ENCODE measurements around the gene VCX3B.
"Not testable (repeated sequence)": the region's sequence is repeated elsewhere in the genome, so short reads cannot be mapped to it uniquely, and the experiment has no call there.

VCX3B gene

DNA sequence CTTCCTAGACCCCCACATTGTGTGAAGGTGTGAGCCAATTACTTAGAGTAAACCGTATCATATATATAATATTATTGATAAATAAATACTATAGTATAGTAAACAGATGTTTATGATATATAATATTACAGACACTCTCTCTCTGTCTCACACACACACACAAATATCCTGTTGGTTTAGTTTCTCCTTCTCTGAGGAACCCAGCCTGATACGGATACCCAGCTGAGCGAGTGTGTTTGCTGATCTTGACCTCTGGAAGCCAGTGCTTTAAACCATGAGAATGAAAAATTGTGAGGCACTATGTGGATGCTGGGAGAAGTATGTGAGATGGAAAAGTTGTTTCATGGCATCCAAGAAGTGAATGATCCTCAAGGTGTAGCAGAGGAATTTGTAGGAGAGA lies at the start of gene VCX3B:
Gene VCX3B, plus strand, starts transcription at position 301 of the 400 bp plus-strand sequence. CDS start 621 bp downstream, outside the sequence.
- not testable (repeated sequence) for FAIRE-seq; DNase-seq (ENCODE audit: insufficient read length, low spot score)

DNA sequence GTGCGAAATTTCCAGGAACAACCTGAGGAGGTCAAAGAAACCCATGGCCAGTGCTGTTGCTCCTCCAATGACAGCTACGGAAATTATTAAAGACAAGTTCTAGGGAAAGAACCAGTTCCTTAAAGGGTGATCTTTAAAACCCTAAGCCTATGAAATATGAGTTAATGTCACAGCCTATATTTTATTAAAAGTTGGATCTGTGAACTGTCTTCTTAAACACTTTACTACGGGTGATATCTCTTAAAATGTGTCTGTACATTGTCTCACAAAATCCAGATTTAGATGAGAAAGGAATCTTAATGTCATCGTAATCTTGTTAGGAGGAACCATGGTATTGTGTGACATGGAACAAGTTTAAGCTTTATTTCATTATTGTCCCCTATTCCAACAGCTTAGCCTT lies 46.3 kb upstream of the VCX3B start:
- TF ChIP-seq POLR2A (IDR thresholded peaks at IDR 0.05; ENCODE audit: low read depth, low read length), result no peak
- no peak for FAIRE-seq

GRCh38 chrX:8424912-8425311 lies 39.7 kb upstream of the VCX3B start:
- FAIRE-seq, result no peak
- TF ChIP-seq POLR2A (IDR thresholded peaks at IDR 0.05; ENCODE audit: low read depth, low read length), result no peak
- no peak for DNase-seq (ENCODE audit: insufficient read length, low spot score)

More for the DNA sequence above, 46.3 kb upstream of the VCX3B start:
- DNase-seq (ENCODE audit: insufficient read length, low spot score), result no peak

DNA sequence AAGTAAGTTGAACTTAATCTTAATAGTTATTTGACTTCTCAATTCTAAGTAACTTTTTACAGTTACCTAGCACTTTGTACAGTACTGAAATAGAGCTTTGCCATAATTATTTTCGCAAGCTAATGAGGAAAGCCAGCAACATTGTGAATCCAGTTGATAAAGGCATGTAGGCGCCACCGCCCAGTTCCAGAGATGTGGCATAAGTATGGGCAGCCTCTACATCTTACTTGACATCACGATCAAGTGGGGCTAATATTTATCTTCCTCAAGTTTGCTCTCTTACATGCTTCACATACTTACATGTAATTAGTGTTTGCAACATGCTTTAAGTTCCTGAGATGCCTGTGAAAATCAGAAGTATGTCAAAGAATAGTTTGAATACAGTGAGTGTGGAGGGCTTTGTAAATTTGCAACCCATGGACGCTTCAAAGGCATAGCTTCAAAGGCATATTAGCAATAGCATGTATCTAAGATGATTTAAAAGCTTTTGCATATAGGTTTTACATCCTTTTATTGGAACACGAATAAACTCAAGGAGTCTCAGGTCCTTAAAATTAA lies 34.9 kb upstream of the VCX3B start:
- no peak for TF ChIP-seq POLR2A (IDR thresholded peaks at IDR 0.05; ENCODE audit: low read depth, low read length)
- no peak for FAIRE-seq
- DNase-seq (ENCODE audit: insufficient read length, low spot score), result no peak

DNA sequence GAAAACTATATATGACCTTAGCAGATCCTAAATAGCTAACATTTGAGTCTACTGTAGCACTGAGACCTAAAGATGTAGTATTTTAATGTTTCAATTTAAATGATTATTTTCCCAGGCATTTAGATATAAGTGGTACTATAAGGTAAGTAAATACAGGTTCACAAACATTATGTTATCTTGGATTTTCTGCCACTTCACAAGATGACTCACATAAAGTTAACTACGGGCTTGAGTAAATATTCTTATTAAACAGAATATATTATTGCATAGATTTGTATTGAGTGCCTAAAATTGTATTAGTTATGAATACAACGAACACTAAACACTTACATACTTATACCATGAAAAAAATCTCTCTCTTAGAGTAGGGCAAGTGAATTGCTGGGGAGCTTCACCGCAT lies 34.2 kb upstream of the VCX3B start:
- no peak for DNase-seq (ENCODE audit: insufficient read length, low spot score)
- FAIRE-seq, result no peak
- no peak for TF ChIP-seq POLR2A (IDR thresholded peaks at IDR 0.05; ENCODE audit: low read depth, low read length)

GRCh38 chrX:8432396-8432795 lies 32.2 kb upstream of the VCX3B start:
- TF ChIP-seq POLR2A (IDR thresholded peaks at IDR 0.05; ENCODE audit: low read depth, low read length), result no peak
- DNase-seq (ENCODE audit: insufficient read length, low spot score) (no peak), FAIRE-seq (no peak)

DNA sequence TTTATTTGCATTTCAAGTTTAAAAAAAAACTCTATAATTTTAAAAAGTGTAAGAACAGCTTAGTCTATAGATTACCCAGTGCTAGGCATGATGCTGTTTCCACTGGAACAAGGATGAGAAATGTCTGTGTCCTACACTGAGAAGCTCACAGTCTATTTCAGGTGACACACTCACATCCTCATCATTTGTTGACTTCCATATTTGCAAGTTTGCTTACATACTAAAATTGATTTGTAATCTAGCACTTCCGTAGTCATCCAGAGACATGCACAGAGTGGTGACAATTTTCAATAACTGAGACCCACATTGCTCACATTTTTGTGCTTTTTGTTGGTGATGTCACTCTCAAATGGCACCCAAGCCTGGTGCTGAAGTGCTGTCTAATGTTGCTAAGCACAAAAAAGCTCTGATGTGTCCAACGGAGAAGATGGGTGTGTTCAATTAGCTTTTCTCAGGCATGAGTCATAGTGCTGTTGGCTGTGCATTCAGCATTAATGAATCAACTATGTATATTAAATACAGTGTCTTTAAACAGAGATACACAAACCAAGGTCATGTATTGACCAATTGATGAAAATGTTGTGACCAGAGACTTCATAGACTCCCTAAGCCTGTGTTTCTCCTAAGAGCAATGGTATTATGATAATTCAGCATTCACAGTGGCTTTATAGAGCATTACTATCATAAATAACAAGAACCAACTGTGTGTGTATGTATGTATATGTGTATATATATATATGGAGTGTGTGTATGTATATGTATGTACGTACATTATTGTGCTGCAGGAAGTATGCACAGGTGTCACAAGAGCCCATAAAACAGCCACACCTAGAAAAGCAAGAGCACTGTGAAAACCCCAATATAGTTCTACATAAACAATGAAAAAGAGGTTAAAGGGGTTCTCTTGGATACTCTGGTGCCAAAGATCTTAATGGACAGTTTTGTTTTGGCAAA lies 31.2 kb upstream of the VCX3B start:
- DNase-seq (ENCODE audit: insufficient read length, low spot score) (no peak), FAIRE-seq (no peak)

DNA sequence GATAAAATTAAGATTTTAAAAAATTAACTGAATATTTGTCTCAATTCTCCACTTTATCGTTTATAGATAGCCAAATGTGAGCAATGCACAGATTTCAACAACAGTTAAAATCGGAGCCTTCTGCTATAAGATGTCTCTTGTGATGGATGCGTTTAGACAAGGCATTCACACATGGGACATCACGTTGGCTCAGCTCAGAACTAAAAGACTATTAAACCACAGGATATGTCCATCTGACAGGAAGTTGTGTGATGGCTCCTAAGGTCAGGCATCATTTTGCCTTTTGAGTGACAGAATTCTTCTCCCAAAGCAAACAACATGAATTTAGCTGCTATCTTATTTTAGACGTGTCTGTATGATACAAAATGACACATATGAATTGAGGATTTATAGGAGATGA lies 17.3 kb upstream of the VCX3B start:
- FAIRE-seq (no peak), DNase-seq (ENCODE audit: insufficient read length, low spot score) (no peak)
- TF ChIP-seq POLR2A (IDR thresholded peaks at IDR 0.05; ENCODE audit: low read depth, low read length), result no peak

More for the DNA sequence above, 31.2 kb upstream of the VCX3B start:
- no peak for TF ChIP-seq POLR2A (IDR thresholded peaks at IDR 0.05; ENCODE audit: low read depth, low read length)

GRCh38 chrX:8452343-8452742 lies 12.3 kb upstream of the VCX3B start:
- FAIRE-seq; DNase-seq (ENCODE audit: insufficient read length, low spot score): not testable (repeated sequence)

- DNase-seq (ENCODE audit: insufficient read length, low spot score) (no peak), FAIRE-seq (no peak)
- TF ChIP-seq POLR2A (IDR thresholded peaks at IDR 0.05; ENCODE audit: low read depth, low read length), result no peak
Measured at GRCh38 chrX:8453611-8454010, 11.0 kb upstream of the VCX3B start.

- DNase-seq (ENCODE audit: insufficient read length, low spot score), result no peak
- no peak for TF ChIP-seq POLR2A (IDR thresholded peaks at IDR 0.05; ENCODE audit: low read depth, low read length)
- FAIRE-seq, result no peak
Measured at GRCh38 chrX:8455557-8455956, 9.1 kb upstream of the VCX3B start.

DNA sequence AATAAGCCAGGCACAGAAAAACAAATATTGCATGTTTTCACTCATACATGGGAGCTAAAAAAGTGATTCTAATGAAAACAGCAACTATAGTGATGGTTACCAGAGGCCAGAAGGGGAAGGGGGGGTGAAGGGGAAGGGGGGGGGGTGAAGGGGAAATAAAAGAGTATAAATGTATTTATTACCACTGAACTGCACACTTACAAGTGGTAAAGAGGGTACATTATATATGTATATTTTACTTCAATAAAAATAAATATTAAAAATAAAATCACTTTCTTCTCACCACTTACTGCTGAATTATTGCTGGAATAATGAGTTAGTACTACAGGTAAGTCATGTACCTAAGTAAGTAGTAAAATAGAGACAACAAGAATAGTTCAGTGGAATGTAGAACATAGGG lies 2.1 kb upstream of the VCX3B start:
- DNase-seq (ENCODE audit: insufficient read length, low spot score) (no peak), FAIRE-seq (no peak)
- no peak for TF ChIP-seq POLR2A (IDR thresholded peaks at IDR 0.05; ENCODE audit: low read depth, low read length)

DNA sequence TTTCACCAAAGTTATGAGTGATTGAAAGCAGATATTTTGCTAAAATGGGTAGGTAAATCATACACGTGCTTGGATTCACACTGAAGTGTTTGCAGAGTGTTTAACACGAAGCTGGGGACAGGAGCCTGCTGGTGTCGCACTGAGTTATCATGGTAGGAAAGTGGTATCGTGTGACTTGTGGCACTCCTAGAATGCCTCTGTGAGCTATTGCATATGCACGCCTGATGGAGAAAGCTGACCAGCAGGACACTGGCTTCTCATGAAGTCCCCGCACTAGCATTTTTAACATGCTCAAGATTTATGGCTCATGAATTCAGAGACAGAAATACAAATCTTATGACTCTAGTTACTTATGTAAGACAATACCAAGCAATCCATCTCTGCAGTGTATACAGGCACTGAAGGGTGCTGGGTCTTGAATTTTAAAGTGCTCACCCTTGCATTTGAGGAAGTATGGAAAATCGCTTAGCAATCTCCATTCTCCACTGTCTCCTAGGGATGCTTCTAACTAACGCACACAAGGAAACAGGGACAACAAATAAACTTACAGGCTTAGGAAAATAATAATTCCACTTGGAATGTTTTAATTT lies 19.8 kb downstream of the VCX3B start:
- DNase-seq (ENCODE audit: insufficient read length, low spot score), result no peak
- TF ChIP-seq POLR2A (IDR thresholded peaks at IDR 0.05; ENCODE audit: low read depth, low read length), result no peak
- no peak for FAIRE-seq

DNA sequence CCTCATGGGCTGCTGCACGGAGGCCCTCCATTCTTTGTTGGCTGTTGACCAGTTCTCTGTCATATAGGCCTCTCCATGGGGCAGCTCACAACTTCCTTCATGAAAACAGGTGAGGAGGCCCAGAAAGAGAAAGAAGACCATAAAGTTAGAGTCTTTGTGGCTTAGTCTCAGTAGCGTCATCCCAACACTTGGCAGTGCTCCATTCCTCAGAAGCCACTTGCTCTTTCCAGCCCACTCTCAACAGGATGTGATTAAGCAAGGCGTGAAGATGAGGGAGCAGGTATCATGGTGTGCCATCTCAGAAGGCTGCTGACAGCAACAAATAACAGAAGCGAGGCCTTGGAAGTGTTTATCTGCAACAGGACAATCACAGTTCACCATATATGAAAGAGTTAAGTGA lies 30.4 kb downstream of the VCX3B start:
- not testable (repeated sequence) for DNase-seq (ENCODE audit: insufficient read length, low spot score); FAIRE-seq

GRCh38 chrX:8500203-8500602 lies 35.6 kb downstream of the VCX3B start:
- FAIRE-seq, result no peak
- no peak for TF ChIP-seq POLR2A (IDR thresholded peaks at IDR 0.05; ENCODE audit: low read depth, low read length)
- DNase-seq (ENCODE audit: insufficient read length, low spot score), result no peak

- not testable (repeated sequence) for DNase-seq (ENCODE audit: insufficient read length, low spot score); FAIRE-seq
Measured at GRCh38 chrX:8502101-8502500, 37.5 kb downstream of the VCX3B start.
